GM18520 (cell line): Measurements from ENCODE around the gene CIT.

Experiments used
- ATAC-seq: cut with Tn5 transposase; IDR thresholded peaks from one replicate; pipeline ENCODE4 v1.9.1; 2021; ENCODE audit not compliant: unreplicated experiment

The CIT gene

GRCh38 chr12:119704065-119704747, 172.9 kb downstream of the CIT start:
- no peak for ATAC-seq

GRCh38 chr12:119700078-119700477, 177.0 kb downstream of the CIT start:
- no peak for ATAC-seq

- no peak for ATAC-seq
These were observed 177.8 kb downstream of the CIT start for GRCh38 chr12:119699199-119699760.

GRCh38 chr12:119696943-119697342, 180.2 kb downstream of the CIT start:
- ATAC-seq = no peak

GRCh38 chr12:119695034-119695433, 182.1 kb downstream of the CIT start:
- no peak for ATAC-seq

- ATAC-seq = no peak
These were observed 183.0 kb downstream of the CIT start for GRCh38 chr12:119694111-119694510.

GRCh38 chr12:119693511-119693910, 183.6 kb downstream of the CIT start:
- ATAC-seq = no peak

- no peak for ATAC-seq
These were observed 184.1 kb downstream of the CIT start for GRCh38 chr12:119692997-119693396.

GRCh38 chr12:119692410-119692809, 184.7 kb downstream of the CIT start:
- ATAC-seq = no peak

GRCh38 chr12:119691202-119691810, 185.8 kb downstream of the CIT start:
- no peak for ATAC-seq

GRCh38 chr12:119689935-119690500, 187.1 kb downstream of the CIT start:
- no peak for ATAC-seq

- ATAC-seq = no peak
These were observed 189.2 kb downstream of the CIT start for GRCh38 chr12:119687879-119688278.

GRCh38 chr12:119687406-119687805, 189.7 kb downstream of the CIT start:
- ATAC-seq = no peak

- no peak for ATAC-seq
These were observed 190.3 kb downstream of the CIT start for GRCh38 chr12:119686776-119687175.

- ATAC-seq = no peak
These were observed 190.8 kb downstream of the CIT start for GRCh38 chr12:119686355-119686754.

- ATAC-seq = no peak
These were observed 191.7 kb downstream of the CIT start for GRCh38 chr12:119685375-119685774.

GRCh38 chr12:119684711-119685369, 192.3 kb downstream of the CIT start:
- no peak for ATAC-seq

GRCh38 chr12:119683816-119684215, 193.3 kb downstream of the CIT start:
- ATAC-seq = no peak

GRCh38 chr12:119683413-119683812, 193.7 kb downstream of the CIT start:
- ATAC-seq = no peak

GRCh38 chr12:119682639-119683252, 194.4 kb downstream of the CIT start:
- ATAC-seq = no peak
